NCI-H2081 (cell line): ENCODE measurements around the gene NCCRP1.

Experiments used
- DNase-seq, 2 experiments: peaks; one replicate each; lab custom pipeline; 2025; lab: John Stamatoyannopoulos, UW

The NCCRP1 gene

GRCh38 chr19:39246951-39247669 lies 50.3 kb downstream of the NCCRP1 start:
- DNase-seq: no peak

- DNase-seq: no peak
Observed at GRCh38 chr19:39247701-39248664, 51.2 kb downstream of the NCCRP1 start.

GRCh38 chr19:39248806-39249205 lies 52.0 kb downstream of the NCCRP1 start, which contains the start of gene IFNL4:
Gene IFNL4, minus strand, starts transcription at chr19:39248856.
- no peak for DNase-seq

GRCh38 chr19:39251081-39251480 lies 54.3 kb downstream of the NCCRP1 start:
- no peak for DNase-seq
